Hepatocyte (in vitro differentiated cells): ENCODE results near the gene DNAJC1. TPM values are rescaled to one million over a fixed set of nuclear protein-coding genes. Genes with fewer than 3 reads are reported as not detected.

Experiments used
- DNase-seq: peaks from one replicate; pipeline ENCODE4 v3.0.0-alpha.2; 2016; ENCODE audit warnings: low spot score
- H2AFZ ChIP-seq: fragments of 200-600 bp; sonication (generic); 2 replicates; pipeline ENCODE4 v1.6.0; 2016; ENCODE audit warnings: antibody characterized with exemption, mild to moderate bottlenecking
- H3K27ac ChIP-seq: fragments of 200-600 bp; sonication (generic); 2 replicates; pipeline ENCODE4 v1.5.1; 2016; ENCODE audit warnings: mild to moderate bottlenecking
- H3K27me3 ChIP-seq: fragments of 200-600 bp; sonication (generic); 2 replicates; pipeline ENCODE4 v1.6.1; 2016
- H3K36me3 ChIP-seq: fragments of 200-600 bp; sonication (generic); replicated peaks from 2 replicates; pipeline ENCODE4 v1.5.1; 2016; ENCODE audit warnings: low read depth; ENCODE audit not compliant: insufficient read depth
- H3K4me1 ChIP-seq: fragments of 200-600 bp; sonication (generic); 2 replicates; pipeline ENCODE4 v1.5.1; 2016; ENCODE audit warnings: mild to moderate bottlenecking, moderate library complexity; ENCODE audit not compliant: insufficient read depth
- H3K4me2 ChIP-seq: fragments of 200-600 bp; sonication (generic); 2 replicates; pipeline ENCODE4 v1.6.0; 2016
- H3K4me3 ChIP-seq: fragments of 200-600 bp; sonication (generic); 2 replicates; pipeline ENCODE4 v1.5.1; 2016; ENCODE audit warnings: mild to moderate bottlenecking
- H3K79me2 ChIP-seq: fragments of 200-600 bp; sonication (generic); 2 replicates; pipeline ENCODE4 v1.6.0; 2017; ENCODE audit warnings: mild to moderate bottlenecking
- H3K9me2 ChIP-seq: fragments of 200-600 bp; sonication (generic); replicated peaks from 2 replicates; pipeline ENCODE4 v1.6.0; 2017; ENCODE audit warnings: mild to moderate bottlenecking; ENCODE audit not compliant: insufficient read depth
- H3K9me3 ChIP-seq: fragments of 200-600 bp; sonication (generic); 2 replicates; pipeline ENCODE4 v1.5.1; 2016; ENCODE audit warnings: low read depth, mild to moderate bottlenecking
- H4K20me1 ChIP-seq: fragments of 200-600 bp; sonication (generic); 2 replicates; pipeline ENCODE4 v1.6.0; 2016; ENCODE audit warnings: mild to moderate bottlenecking; ENCODE audit not compliant: insufficient read depth, poor library complexity, severe bottlenecking
- CTCF ChIP-seq: fragments of 200-600 bp; sonication (generic); IDR thresholded peaks from 2 replicates; pipeline ENCODE4 v1.5.1; 2016; ENCODE audit warnings: antibody characterized with exemption, mild to moderate bottlenecking; ENCODE audit not compliant: poor library complexity
- EZH2 ChIP-seq: fragments of 200-600 bp; sonication (generic); IDR thresholded peaks from 2 replicates; pipeline ENCODE4 v1.6.1; 2016; ENCODE audit warnings: antibody characterized with exemption, mild to moderate bottlenecking, borderline replicate concordance
- EZH2phosphoT487 ChIP-seq: fragments of 200-600 bp; sonication (generic); IDR thresholded peaks from one replicate; pipeline ENCODE4 v1.6.1; 2018; ENCODE audit warnings: antibody characterized with exemption, mild to moderate bottlenecking, low read depth, moderate library complexity; ENCODE audit not compliant: unreplicated experiment, severe bottlenecking
- WGBS: methylation state at CpG from one replicate; pipeline ENCODE4 v1.1.6; 2016; ENCODE audit warnings: low lambda C conversion rate; ENCODE audit errors: missing lambda C conversion rate; 5-methylcytosine and 5-hydroxymethylcytosine counted together
- polyA plus RNA-seq: library from polyadenylated mRNA; unstranded; fragments of >200 nt; fragmentation: Nextera tagmentation; extraction: Ambion mirVana; gene quantifications from 2 replicates; pipeline ENCODE4 v1.2.1, GENCODE V29; 2016
- total RNA-seq: library from RNA; depleted of rRNA; stranded (reverse); fragments of >200 nt; gene quantifications from 2 replicates; pipeline ENCODE4 v1.2.3, GENCODE V29; 2014

Gene DNAJC1
- total and polyA plus RNA-seq, 2 experiments from 2014 or later, result 64.6 to 91.7 TPM

GRCh38 chr10:21747809-21748208, 255.7 kb downstream of the DNAJC1 start:
- no peak overlapping the region for H2AFZ ChIP-seq
- TF ChIP-seq EZH2 (no peak), CTCF (no peak)
- DNase-seq, result no peak
- peaks cover 12% of the 10 kb centered on the region for H3K4me1 ChIP-seq
- WGBS, result 81% methylated on average over 4 of the region's 4 CpGs
- H4K20me1 ChIP-seq, result no peaks in the 10 kb centered on the region
- no peak overlapping the region for H3K27ac ChIP-seq
- H3K9me3 ChIP-seq, result no peaks in the 10 kb centered on the region
- H3K27me3 ChIP-seq, result no peaks in the 10 kb centered on the region
- no peak overlapping the region for H3K4me3 ChIP-seq
- H3K9me2 ChIP-seq, result no peaks in the 10 kb centered on the region
- H3K79me2 ChIP-seq, result no peaks in the 10 kb centered on the region
- H3K4me2 ChIP-seq, result no peak overlapping the region
- H3K36me3 ChIP-seq, result no peaks in the 10 kb centered on the region

DNA sequence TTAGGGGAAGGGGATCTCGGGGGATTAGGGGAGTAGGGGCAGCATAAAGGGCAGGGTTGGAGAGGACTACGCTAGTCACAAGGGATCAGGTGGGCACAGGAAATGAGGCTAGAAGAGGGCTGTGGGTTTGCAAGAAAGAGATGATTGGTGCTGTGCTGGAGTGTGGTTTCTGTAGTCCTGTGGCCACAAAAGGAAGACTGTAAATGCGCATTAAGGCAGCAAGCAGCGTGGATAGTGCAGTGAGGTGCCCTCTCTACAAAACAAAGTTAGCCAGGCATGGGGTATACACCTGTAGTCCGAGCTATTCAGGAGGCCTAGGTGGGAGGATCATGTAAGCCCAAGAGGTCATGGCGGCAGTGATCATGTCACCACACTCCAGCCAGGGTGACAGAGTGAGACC, 257.4 kb downstream of the DNAJC1 start:
- H3K27ac ChIP-seq, result no peak overlapping the region
- H3K9me2 ChIP-seq, result no peaks in the 10 kb centered on the region
- no peak overlapping the region for H3K4me3 ChIP-seq
- no peak overlapping the region for H2AFZ ChIP-seq
- 96% methylated on average over 6 of the region's 6 CpGs for WGBS
- no peaks in the 10 kb centered on the region for H4K20me1 ChIP-seq
- H3K4me2 ChIP-seq, result no peak overlapping the region
- no peaks in the 10 kb centered on the region for H3K79me2 ChIP-seq
- peaks cover 12% of the 10 kb centered on the region for H3K4me1 ChIP-seq
- TF ChIP-seq EZH2, result no peak
- no peak for TF ChIP-seq CTCF
- TF ChIP-seq EZH2phosphoT487, result no peak
- H3K9me3 ChIP-seq, result no peaks in the 10 kb centered on the region
- H3K36me3 ChIP-seq, result no peaks in the 10 kb centered on the region
- DNase-seq, result no peak
- H3K27me3 ChIP-seq, result no peaks in the 10 kb centered on the region

- H4K20me1 ChIP-seq, result no peaks in the 10 kb centered on the region
- H3K79me2 ChIP-seq, result no peaks in the 10 kb centered on the region
- H3K27me3 ChIP-seq, result no peaks in the 10 kb centered on the region
- no peak overlapping the region for H3K4me2 ChIP-seq
- H2AFZ ChIP-seq, result no peak overlapping the region
- H3K9me2 ChIP-seq, result no peaks in the 10 kb centered on the region
- H3K9me3 ChIP-seq, result no peaks in the 10 kb centered on the region
- TF ChIP-seq EZH2 (no peak), CTCF (no peak), EZH2phosphoT487 (no peak)
- H3K4me3 ChIP-seq, result no peak overlapping the region
- DNase-seq, result no peak
- no peak overlapping the region for H3K27ac ChIP-seq
- no peaks in the 10 kb centered on the region for H3K36me3 ChIP-seq
- no peaks in the 10 kb centered on the region for H3K4me1 ChIP-seq
- WGBS, result 82% methylated on average over 11 of the region's 11 CpGs
These were observed 259.3 kb downstream of the DNAJC1 start for GRCh38 chr10:21744223-21744622.

- H3K27me3 ChIP-seq, result no peaks in the 10 kb centered on the region
- no peak for DNase-seq
- H3K4me2 ChIP-seq, result no peak overlapping the region
- no peaks in the 10 kb centered on the region for H3K4me1 ChIP-seq
- H3K79me2 ChIP-seq, result no peaks in the 10 kb centered on the region
- no peaks in the 10 kb centered on the region for H3K9me2 ChIP-seq
- no peaks in the 10 kb centered on the region for H3K9me3 ChIP-seq
- 92% methylated on average over 5 of the region's 5 CpGs for WGBS
- H3K4me3 ChIP-seq, result no peak overlapping the region
- H4K20me1 ChIP-seq, result no peaks in the 10 kb centered on the region
- no peak overlapping the region for H2AFZ ChIP-seq
- no peaks in the 10 kb centered on the region for H3K36me3 ChIP-seq
- no peak overlapping the region for H3K27ac ChIP-seq
- TF ChIP-seq EZH2phosphoT487 (no peak), CTCF (no peak), EZH2 (no peak)
These were observed 260.7 kb downstream of the DNAJC1 start for GRCh38 chr10:21742740-21743412.
